ENCODE results near the gene ALOX15B.
A peak's percentile ranks its signal among the peaks of the same experiment; 100 is the strongest.
"Not testable (repeated sequence)": the region's sequence is repeated elsewhere in the genome, so short reads cannot be mapped to it uniquely, and the experiment has no call there.

Gene ALOX15B

GRCh38 chr17:8044819-8045810 is 6.3 kb downstream of the ALOX15B start:
- no peak for DNase-seq

- DNase-seq: no peak
Observed at GRCh38 chr17:8046306-8046928, 7.6 kb downstream of the ALOX15B start.

GRCh38 chr17:8046929-8047768 is 8.3 kb downstream of the ALOX15B start:
- DNase-seq: no peak

- no peak for DNase-seq
Observed at GRCh38 chr17:8047769-8048110, 8.9 kb downstream of the ALOX15B start.

GRCh38 chr17:8048236-8048635 is 9.4 kb downstream of the ALOX15B start:
- DNase-seq: no peak

GRCh38 chr17:8048736-8049135 is 9.9 kb downstream of the ALOX15B start:
- DNase-seq: no peak

- DNase-seq: no peak
Observed at GRCh38 chr17:8051831-8052230, 13.0 kb downstream of the ALOX15B start.

GRCh38 chr17:8052256-8053252 is 13.7 kb downstream of the ALOX15B start:
- no peak for DNase-seq

GRCh38 chr17:8053600-8053999 is 14.7 kb downstream of the ALOX15B start:
- no peak for DNase-seq

GRCh38 chr17:8055851-8056231 is 17.0 kb downstream of the ALOX15B start:
- no peak for DNase-seq

GRCh38 chr17:8056232-8056975 is 17.5 kb downstream of the ALOX15B start:
- DNase-seq: peak; percentile 45

GRCh38 chr17:8056976-8057625 is 18.2 kb downstream of the ALOX15B start:
- no peak for DNase-seq

- DNase-seq: peak; percentile 49
Observed at GRCh38 chr17:8057691-8058114, 18.8 kb downstream of the ALOX15B start.

- DNase-seq: no peak
Observed at GRCh38 chr17:8059131-8059530, 20.3 kb downstream of the ALOX15B start.

- peak; percentile 64 for DNase-seq
Observed at GRCh38 chr17:8060274-8060673, 21.4 kb downstream of the ALOX15B start.

GRCh38 chr17:8061851-8062250 is 23.0 kb downstream of the ALOX15B start:
- DNase-seq: not testable (repeated sequence)

GRCh38 chr17:8062435-8062806 is 23.6 kb downstream of the ALOX15B start:
- DNase-seq: no peak

GRCh38 chr17:8062807-8063483 is 24.1 kb downstream of the ALOX15B start:
- no peak for DNase-seq

- DNase-seq: no peak
Observed at GRCh38 chr17:8063761-8064534, 25.1 kb downstream of the ALOX15B start.
